HG03442 (cell line): ENCODE data around the gene NAA80.
A peak's percentile ranks its signal among the peaks of the same experiment; 100 is the strongest.

Experiments used
- ATAC-seq: cut with Tn5 transposase; IDR thresholded peaks from one replicate; pipeline ENCODE4 v1.9.1; 2021; ENCODE audit warnings: mild to moderate bottlenecking, moderate library complexity; ENCODE audit not compliant: unreplicated experiment

Gene NAA80

DNA sequence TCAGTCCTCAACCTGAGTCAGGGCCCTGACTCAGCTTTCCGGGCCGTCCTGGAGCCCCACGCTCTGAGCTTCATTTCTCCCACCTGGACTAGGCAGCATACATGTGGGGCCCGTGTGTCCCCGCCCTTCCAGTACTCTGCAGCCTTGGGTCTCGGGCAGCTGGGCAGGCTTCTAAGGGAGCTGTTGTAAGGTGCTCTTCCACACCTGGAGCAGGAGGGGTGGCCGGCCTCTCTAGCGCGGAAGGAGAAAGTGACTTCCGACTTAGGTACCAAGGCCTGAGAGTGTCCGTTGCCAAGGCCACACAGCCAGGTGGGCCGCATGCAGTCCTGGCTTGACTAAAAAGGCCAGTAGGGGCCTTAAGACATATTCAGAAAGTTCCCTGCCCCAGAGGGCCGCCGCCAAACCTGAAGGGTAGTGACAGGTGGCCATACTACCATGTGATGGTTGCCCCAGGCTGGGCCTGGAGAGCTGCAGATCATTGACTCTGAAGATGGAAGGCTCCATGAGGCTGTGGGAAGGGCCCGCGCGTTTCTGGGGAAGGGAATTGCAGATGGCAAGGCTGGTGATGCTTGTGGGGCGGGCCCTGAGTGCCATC lies 39.7 kb downstream of the NAA80 start:
- ATAC-seq = peak; percentile 17

DNA sequence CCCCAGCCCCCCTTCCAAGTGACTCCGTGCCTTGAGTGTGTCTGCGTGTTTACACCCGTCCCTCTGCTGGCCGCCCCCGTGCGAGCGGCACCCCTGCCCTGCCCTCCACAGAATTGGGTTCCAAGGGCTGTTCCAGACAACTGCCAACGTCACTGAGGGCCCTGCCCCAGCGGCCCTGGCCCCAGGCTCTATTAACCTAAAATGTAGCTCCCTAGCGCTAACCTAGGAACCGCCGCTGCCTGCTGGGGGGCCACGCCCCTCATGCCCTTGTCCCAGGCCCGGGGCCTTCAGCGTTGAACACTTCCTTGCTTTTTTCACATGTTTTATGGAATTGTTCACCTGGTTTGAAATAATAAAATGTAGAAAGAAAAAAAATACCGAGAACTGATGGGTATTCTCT lies 40.2 kb downstream of the NAA80 start:
- no peak for ATAC-seq

DNA sequence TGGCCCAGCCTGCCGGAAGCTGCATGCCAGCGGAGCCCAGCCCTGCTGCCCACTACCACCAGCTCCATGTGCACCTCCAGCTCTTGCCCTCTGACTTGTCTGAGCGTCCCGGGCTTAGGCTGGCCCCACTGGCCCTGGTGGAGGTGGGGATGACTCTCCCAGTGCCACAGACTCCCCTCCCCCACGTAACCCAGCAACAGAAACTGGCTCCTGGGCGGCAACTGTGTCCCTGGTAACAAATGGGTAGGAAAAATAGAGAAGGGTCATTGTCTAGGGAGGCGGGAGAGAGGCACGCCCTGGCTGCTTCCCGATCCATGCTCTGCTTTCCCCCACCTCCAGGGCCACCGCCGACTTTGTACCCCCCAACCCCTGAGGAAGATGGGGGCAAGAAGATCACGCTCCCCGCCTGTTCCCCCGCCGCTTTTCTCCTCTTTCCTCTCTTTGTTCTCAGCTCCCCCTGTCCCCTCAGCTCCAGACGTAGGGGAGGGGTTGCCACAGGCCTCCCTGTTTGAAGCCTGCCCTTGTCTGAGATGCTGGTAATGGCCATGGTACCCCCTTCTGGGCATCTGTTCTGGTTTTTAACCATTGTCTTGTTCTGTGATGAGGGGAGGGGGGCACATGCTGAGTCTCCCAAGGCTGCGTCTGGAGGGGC lies 41.0 kb downstream of the NAA80 start:
- no peak for ATAC-seq

GRCh38 chr3:50256978-50257890 lies 42.0 kb downstream of the NAA80 start:
- ATAC-seq = no peak

- no peak for ATAC-seq
Observed at GRCh38 chr3:50255251-50255615, 44.0 kb downstream of the NAA80 start.

DNA sequence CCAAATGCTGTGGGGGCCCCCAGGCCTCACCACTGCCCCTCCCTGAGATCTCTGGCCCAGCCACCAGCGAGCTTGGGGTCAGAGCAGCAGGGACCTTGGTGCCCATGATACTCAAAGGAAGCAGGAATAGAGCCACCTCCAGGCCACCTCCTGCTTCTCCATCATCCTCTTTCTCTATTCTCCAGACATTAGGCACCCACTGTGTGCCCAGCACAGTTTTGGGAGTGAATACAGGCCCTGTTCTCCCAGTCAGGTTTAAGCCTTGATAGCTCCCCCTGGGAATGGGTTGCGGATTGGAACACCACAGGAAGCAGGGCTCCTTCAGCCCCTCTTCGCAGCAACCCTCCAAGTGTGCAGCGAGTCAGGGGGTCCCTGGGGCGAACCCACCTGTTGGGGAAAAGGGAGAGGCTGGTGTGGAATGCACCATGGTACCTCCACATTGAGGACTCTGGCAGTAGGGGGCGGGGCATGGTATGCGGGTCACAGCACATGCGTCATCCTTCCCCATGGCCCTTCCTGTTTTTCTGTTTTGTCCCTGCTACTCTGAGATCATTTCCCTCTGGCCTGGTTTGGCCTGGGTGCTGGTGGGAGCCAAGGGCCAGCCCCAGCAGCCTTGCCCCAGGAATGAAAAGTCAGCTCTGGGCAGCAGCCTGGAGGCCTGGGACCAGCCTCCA lies 44.5 kb downstream of the NAA80 start:
- ATAC-seq = no peak

GRCh38 chr3:50251220-50251619 lies 48.0 kb downstream of the NAA80 start:
- ATAC-seq = no peak

GRCh38 chr3:50250514-50250913 lies 48.7 kb downstream of the NAA80 start:
- no peak for ATAC-seq

DNA sequence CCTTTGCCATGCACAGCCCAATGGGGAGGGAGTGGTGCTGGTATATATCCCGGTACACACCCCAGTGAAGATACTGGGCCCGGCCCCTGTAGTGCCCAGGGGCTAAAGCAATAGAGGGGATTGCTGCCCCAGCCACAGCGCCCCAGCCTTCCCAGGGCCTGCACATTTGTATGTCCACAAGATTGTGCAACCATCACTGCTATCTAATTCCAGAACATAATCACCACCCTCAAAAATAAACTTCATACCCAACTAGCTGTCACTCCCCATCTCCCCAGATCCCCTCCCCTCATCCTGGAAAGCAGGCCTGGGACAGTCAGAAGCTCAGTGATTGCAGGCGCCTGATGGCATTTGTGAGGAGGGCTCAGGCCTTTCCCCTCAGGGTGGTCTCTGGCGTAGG lies 49.7 kb downstream of the NAA80 start:
- no peak for ATAC-seq

DNA sequence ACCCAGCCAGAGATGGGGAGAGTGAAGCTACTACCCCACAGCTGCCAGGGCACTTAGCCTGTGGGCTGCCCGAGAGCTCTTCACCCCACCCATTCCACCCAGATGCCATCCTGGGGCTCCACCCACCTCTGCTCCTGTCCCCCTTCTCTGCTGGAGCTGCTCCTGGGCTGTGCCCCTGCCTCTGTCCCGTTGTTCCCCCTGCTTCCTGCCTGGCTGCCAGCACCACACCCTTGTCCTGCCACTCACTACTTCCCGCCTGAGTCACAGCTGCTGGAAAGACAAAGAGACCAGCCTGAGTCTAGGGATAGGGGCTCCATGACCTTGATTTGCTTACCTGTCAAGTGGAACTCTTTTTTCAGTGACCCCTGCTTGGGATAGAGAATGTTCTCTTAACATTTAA lies 50.8 kb downstream of the NAA80 start:
- ATAC-seq = no peak

GRCh38 chr3:50246517-50246954 lies 52.7 kb downstream of the NAA80 start:
- ATAC-seq = peak; percentile 57
